ENCODE results near the gene SLC6A7. TPM values are rescaled to one million over a fixed set of nuclear protein-coding genes. Genes with fewer than 3 reads are reported as not detected.

The SLC6A7 gene
- total RNA-seq, 1 donor from 2014 or later: not detected

DNA sequence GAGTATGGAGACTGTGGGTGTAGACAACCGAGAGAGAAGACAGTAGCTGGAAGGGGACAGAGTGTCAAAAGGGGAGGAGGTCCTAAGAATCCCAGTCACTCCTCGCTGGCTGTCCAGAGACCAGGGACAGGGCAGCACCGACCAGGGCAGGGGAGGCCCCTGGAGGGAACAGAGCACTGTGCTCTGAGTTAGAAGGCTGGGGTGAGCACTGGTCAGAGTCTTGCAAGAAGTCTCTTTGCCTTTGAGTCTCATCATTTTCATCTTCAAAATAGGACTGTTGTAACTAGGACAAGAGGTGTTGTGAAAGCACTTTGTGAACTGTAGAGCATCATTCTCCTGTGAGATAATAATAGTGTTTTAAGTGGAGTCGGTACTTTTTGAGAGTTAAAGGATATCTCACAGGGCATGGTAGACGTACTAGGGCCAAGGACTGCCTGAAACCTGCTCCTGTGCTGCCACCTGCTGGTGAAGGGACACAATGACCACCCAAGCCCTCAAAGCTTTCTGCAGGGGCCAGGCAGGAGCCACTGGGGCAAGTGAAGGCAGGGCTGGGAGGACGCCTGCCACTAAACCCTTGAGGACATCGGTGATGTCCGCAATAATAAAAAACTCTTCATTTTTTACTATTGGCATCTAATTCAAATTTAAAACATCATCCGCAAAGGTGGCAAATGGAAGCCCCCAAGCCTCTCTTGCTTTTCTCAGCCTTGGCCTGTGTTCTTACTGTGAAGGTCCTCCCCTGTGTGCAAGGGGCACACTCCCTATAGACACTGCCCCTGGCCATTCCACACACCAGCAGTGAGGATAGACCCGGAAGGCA is 28.2 kb downstream of the SLC6A7 start:
- Histone ChIP-seq H3K4me1 (no peaks in the 10 kb centered on the region), H3K9me3 (no peaks in the 10 kb centered on the region), H3K27me3 (no peaks in the 10 kb centered on the region), H3K36me3 (no peaks in the 10 kb centered on the region), H3K4me3 (no peak overlapping the region), H3K27ac (no peak overlapping the region)
- ATAC-seq: peak; percentile 93
- intact Hi-C loops (cut with DNase I): loop anchor here (5.0 kb wide), 1 partner anchor 51 kb away; the partner anchor contains the start of gene CDX1
- DNase-seq: peak; percentile 86
- TF ChIP-seq CTCF (IDR thresholded peaks at IDR 0.05): peak; percentile 95

- H3K27ac ChIP-seq: no peak overlapping the region
- no peaks in the 10 kb centered on the region for H3K27me3 ChIP-seq
- no peak for TF ChIP-seq CTCF (IDR thresholded peaks at IDR 0.05)
- H3K9me3 ChIP-seq: no peaks in the 10 kb centered on the region
- H3K4me3 ChIP-seq: no peak overlapping the region
- DNase-seq (no peak), ATAC-seq (no peak)
- H3K4me1 ChIP-seq: no peaks in the 10 kb centered on the region
- H3K36me3 ChIP-seq: no peaks in the 10 kb centered on the region
- intact Hi-C loops (cut with DNase I): loop anchor here (5.0 kb wide), 1 partner anchor 51 kb away; the partner anchor contains the start of gene CDX1
These were observed 28.8 kb downstream of the SLC6A7 start for GRCh38 chr5:150218693-150219035.

- no peaks in the 10 kb centered on the region for H3K4me1 ChIP-seq
- H3K9me3 ChIP-seq: no peaks in the 10 kb centered on the region
- ATAC-seq (no peak), DNase-seq (no peak)
- intact Hi-C loops (cut with DNase I): loop anchor here (5.0 kb wide), 1 partner anchor 52 kb away; the partner anchor contains the start of gene CDX1
- no peaks in the 10 kb centered on the region for H3K36me3 ChIP-seq
- no peaks in the 10 kb centered on the region for H3K27me3 ChIP-seq
- H3K27ac ChIP-seq: no peak overlapping the region
- no peak overlapping the region for H3K4me3 ChIP-seq
- no peak for TF ChIP-seq CTCF (IDR thresholded peaks at IDR 0.05)
These were observed 29.3 kb downstream of the SLC6A7 start for GRCh38 chr5:150219142-150219541.

- H3K27me3 ChIP-seq: no peaks in the 10 kb centered on the region
- intact Hi-C loops (cut with DNase I): loop anchor here (5.0 kb wide), 1 partner anchor 53 kb away; the partner anchor contains the start of gene CDX1
- H3K9me3 ChIP-seq: no peaks in the 10 kb centered on the region
- no peak overlapping the region for H3K4me3 ChIP-seq
- H3K4me1 ChIP-seq: no peaks in the 10 kb centered on the region
- H3K36me3 ChIP-seq: no peaks in the 10 kb centered on the region
- ATAC-seq (no peak), DNase-seq (no peak)
- no peak overlapping the region for H3K27ac ChIP-seq
- TF ChIP-seq CTCF (IDR thresholded peaks at IDR 0.05): no peak
These were observed 30.0 kb downstream of the SLC6A7 start for GRCh38 chr5:150219861-150220260.

DNA sequence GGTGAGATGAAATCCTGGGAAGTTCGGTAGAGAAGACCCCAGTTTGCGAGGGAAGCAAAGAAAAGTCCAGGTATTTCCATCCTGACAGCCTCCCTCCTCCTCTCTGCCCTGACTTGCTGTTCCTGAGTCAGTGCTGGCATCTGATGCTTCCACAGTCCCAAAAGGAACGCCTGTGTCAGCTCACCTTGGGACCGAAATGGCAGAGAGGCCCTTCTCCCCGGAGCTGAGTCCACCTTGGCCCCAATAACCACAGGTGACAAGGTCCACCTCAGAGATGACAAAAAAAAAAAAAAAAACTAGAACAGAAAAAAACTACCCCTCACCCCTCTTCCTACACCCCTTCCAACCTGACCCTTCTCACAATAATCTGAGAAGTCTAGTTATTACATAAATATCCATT is 31.6 kb downstream of the SLC6A7 start:
- H3K4me3 ChIP-seq: no peak overlapping the region
- no peaks in the 10 kb centered on the region for H3K27me3 ChIP-seq
- intact Hi-C loops (cut with DNase I): no loop called here
- H3K4me1 ChIP-seq: no peaks in the 10 kb centered on the region
- no peak overlapping the region for H3K27ac ChIP-seq
- no peaks in the 10 kb centered on the region for H3K36me3 ChIP-seq
- no peak for ATAC-seq
- no peak for DNase-seq
- TF ChIP-seq CTCF (IDR thresholded peaks at IDR 0.05): no peak
- no peaks in the 10 kb centered on the region for H3K9me3 ChIP-seq

Data from upper lobe of right lung (tissue), 1 donor.